Lung (tissue), 12 donors: ENCODE results near the gene SH3RF2. TPM values are rescaled to one million over a fixed set of nuclear protein-coding genes. Genes with fewer than 3 reads are reported as not detected.

Source experiments
- ATAC-seq: fragments of 200-7000 bp; cut with Tn5 transposase; one replicate; pipeline ENCODE4 v1.9.1; 2020; ENCODE audit warnings: moderate number of reproducible peaks; ENCODE audit not compliant: insufficient read depth, low FRiP score
- DNase-seq, 3 donors: peaks; one replicate each; pipeline ENCODE4 v3.0.0-alpha.2; 2013 to 2017
- H3K27ac ChIP-seq, 2 donors: one replicate each; pipeline ENCODE4 v1.5.1; 2013; ENCODE audit warnings: mild to moderate bottlenecking in 2 of 2, moderate library complexity in 2 of 2, control low read depth in 1 of 2, inconsistent platforms in 1 of 2, low read depth in 1 of 2, low read length in 1 of 2
- H3K27me3 ChIP-seq, 3 donors: one replicate each; pipeline ENCODE4 v1.5.1; 2013; ENCODE audit warnings: low read length in 2 of 3; ENCODE audit not compliant: control insufficient read depth in 3 of 3, insufficient read depth in 3 of 3
- H3K36me3 ChIP-seq, 4 donors: one replicate each; pipeline ENCODE4 v1.5.1; 2013; ENCODE audit warnings: low read length in 4 of 4, mild to moderate bottlenecking in 1 of 4, moderate library complexity in 1 of 4; ENCODE audit not compliant: control insufficient read depth in 4 of 4, insufficient read depth in 4 of 4
- H3K4me1 ChIP-seq, 5 donors: one replicate each; pipeline ENCODE4 v1.5.1; 2013; ENCODE audit warnings: low read length in 5 of 5, mild to moderate bottlenecking in 2 of 5, moderate library complexity in 1 of 5; ENCODE audit not compliant: control insufficient read depth in 5 of 5, insufficient read depth in 5 of 5
- H3K4me3 ChIP-seq: one replicate; pipeline ENCODE4 v1.5.1; 2013; ENCODE audit warnings: mild to moderate bottlenecking, control low read depth, moderate library complexity
- H3K9ac ChIP-seq, 2 donors: one replicate each; pipeline ENCODE4 v1.5.1; 2013; ENCODE audit warnings: low read length in 2 of 2, control low read depth in 1 of 2; ENCODE audit not compliant: insufficient read depth in 1 of 2
- H3K9me3 ChIP-seq, 4 donors: one replicate each; pipeline ENCODE4 v1.5.1; 2013; ENCODE audit warnings: low read length in 3 of 4, mild to moderate bottlenecking in 1 of 4, moderate library complexity in 1 of 4; ENCODE audit not compliant: control insufficient read depth in 4 of 4, insufficient read depth in 3 of 4
- WGBS, 2 donors: extraction: QIAGEN DNeasy Blood & Tissue Kit; methylation state at CpG; one replicate each; pipeline ENCODE4 v1.1.7; 2013; 5-methylcytosine and 5-hydroxymethylcytosine counted together
- polyA plus RNA-seq, 2 donors: library from polyadenylated mRNA; stranded (reverse); fragments of 200-250 nt; gene quantifications; one replicate each; pipeline ENCODE4 v1.2.1, GENCODE V29; 2013
- total RNA-seq, 2 donors: library from RNA; depleted of rRNA in 1 of 2; stranded (reverse); fragments of >200 nt in 1 of 2; gene quantifications; one replicate each; pipeline ENCODE4 v1.2.1, GENCODE V29; 2014 to 2021
- TF ChIP-seq, protein P1 (sequence below): IDR thresholded peaks from 2 replicates; pipeline ENCODE4 v1.5.1; 2012; ENCODE audit warnings: mild to moderate bottlenecking; ENCODE audit errors: control extremely low read depth, extremely low read depth
- donor health status: control.
- donor health status: control.
- donor health status: Bipolar disorder and iron deficiency.
- donor health status: healthy.
- donor health status: DM: yes; HTN: yes; CAD: no.

The SH3RF2 gene
- total and polyA plus RNA-seq, 4 donors: 1.3 to 14.3 (median 5.0) TPM

DNA sequence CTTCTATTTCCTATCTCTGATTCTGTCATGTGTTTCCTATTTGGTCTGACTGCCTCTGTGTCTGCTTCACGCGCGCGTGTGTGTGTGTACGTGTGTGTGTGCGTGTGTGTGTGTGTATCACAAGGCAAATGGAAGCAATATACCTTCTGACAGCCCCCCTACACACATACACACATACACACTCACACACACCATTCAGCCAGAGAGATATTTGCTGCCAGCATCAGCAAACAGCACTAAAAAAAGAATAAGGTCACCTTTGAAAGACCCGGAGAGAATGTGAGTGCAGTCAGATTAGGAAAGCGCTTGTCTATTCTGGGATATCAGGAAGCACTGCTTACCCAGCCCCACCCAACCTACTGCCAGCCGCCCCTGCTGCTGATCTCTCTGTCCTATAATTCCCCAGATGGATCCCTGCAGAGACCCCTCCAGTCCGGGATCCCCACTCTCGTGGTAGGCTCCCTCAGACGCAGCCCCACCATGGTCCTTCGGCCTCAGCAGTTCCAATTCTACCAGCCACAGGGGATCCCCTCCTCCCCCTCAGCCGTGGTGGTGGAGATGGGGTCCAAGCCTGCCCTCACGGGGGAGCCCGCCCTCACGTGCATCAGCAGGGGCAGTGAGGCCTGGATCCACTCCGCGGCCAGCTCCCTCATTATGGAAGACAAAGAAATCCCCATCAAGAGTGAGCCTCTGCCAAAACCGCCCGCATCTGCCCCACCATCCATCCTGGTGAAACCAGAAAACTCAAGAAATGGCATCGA is 123.3 kb downstream of the SH3RF2 start:
- Histone ChIP-seq H3K36me3 (no peaks in the 10 kb centered on the region), H3K9ac (no peak overlapping the region), H3K4me3 (no peak overlapping the region), H3K9me3 (no peaks in the 10 kb centered on the region), H3K4me1 (peaks cover 0 to 5% (median 0%) of the 10 kb centered on the region in 5 donors), H3K27ac (peak overlapping the region in 1 of 2 donors; percentile 85), H3K27me3 (peaks cover 0 to 13% (median 4%) of the 10 kb centered on the region in 3 donors)
- 64 to 66% methylated on average over 22 of the region's 22 CpGs for WGBS, 2 donors
- TF ChIP-seq, protein P1, sequence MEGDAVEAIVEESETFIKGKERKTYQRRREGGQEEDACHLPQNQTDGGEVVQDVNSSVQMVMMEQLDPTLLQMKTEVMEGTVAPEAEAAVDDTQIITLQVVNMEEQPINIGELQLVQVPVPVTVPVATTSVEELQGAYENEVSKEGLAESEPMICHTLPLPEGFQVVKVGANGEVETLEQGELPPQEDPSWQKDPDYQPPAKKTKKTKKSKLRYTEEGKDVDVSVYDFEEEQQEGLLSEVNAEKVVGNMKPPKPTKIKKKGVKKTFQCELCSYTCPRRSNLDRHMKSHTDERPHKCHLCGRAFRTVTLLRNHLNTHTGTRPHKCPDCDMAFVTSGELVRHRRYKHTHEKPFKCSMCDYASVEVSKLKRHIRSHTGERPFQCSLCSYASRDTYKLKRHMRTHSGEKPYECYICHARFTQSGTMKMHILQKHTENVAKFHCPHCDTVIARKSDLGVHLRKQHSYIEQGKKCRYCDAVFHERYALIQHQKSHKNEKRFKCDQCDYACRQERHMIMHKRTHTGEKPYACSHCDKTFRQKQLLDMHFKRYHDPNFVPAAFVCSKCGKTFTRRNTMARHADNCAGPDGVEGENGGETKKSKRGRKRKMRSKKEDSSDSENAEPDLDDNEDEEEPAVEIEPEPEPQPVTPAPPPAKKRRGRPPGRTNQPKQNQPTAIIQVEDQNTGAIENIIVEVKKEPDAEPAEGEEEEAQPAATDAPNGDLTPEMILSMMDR: no peak
- DNase-seq (peak in 2 of 3 donors; percentile 9 to 20), ATAC-seq (no peak)

DNA sequence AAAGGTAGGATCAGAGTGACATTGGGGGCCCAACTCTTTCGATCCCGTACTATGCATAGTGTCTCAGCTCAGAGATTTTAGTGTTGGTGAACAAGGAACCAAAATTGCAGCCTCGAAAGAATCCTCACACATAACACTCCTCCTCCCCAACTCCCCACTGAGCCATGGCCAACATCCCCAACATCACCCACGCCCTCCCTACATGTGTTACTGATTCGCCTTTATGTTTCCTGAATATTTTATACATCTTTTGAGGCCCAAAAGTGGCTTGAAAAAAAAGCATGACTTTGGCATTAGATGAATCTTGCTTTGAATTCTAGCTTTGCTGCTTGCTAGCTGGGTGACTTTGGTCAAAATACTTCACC is 123.8 kb downstream of the SH3RF2 start:
- no peaks in the 10 kb centered on the region for H3K36me3 ChIP-seq
- WGBS, 2 donors: 92 to 95% methylated on average over 5 of the region's 5 CpGs

DNA sequence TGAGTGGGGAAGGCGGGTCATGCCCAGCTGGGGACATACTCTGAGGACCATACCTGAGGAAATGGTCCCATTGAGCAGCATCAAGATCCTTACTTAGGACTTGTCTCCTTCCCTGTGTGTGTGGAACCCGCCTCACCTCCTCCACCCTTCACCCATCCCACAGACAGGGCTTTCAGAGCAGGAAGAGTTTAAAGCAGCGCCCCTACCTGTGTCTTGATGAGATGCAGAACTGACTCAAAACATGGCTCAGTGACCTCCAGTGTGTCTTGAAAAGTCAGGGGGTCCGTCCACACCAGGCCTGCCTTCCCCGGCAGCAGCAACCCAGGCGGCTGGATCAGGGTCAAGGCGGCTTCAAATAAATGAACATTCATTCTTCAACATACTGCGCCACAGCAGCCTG is 130.6 kb downstream of the SH3RF2 start:
- 87 to 92% methylated on average over 8 of the region's 8 CpGs for WGBS, 2 donors
- Histone ChIP-seq H3K27me3 (no peaks in the 10 kb centered on the region), H3K4me3 (no peak overlapping the region), H3K9me3 (no peaks in the 10 kb centered on the region), H3K27ac (no peak overlapping the region), H3K36me3 (no peaks in the 10 kb centered on the region), H3K9ac (no peak overlapping the region), H3K4me1 (peaks cover 0 to 12% (median 0%) of the 10 kb centered on the region in 5 donors)
- DNase-seq: no peak
- TF ChIP-seq, protein P1: no peak
- ATAC-seq: no peak

More for the DNA sequence above, 123.8 kb downstream of the SH3RF2 start:
- Histone ChIP-seq H3K4me3 (no peak overlapping the region), H3K27ac (peak overlapping the region in 1 of 2 donors; percentile 85), H3K9ac (no peak overlapping the region), H3K27me3 (peaks cover 0 to 13% (median 4%) of the 10 kb centered on the region in 3 donors), H3K9me3 (no peaks in the 10 kb centered on the region), H3K4me1 (peaks cover 0 to 5% (median 0%) of the 10 kb centered on the region in 5 donors)
- TF ChIP-seq, protein P1: no peak
- ATAC-seq (no peak), DNase-seq (no peak)
